ENCODE results near the gene ATG10. TPM values are rescaled to one million over a fixed set of nuclear protein-coding genes. Genes with fewer than 3 reads are reported as not detected.

The ATG10 gene
- total RNA-seq, 2 donors from 2014 or later: 3.2 to 16.7 TPM

GRCh38 chr5:82044010-82044409 is 72.2 kb downstream of the ATG10 start:
- intact Hi-C loops (cut with DNase I): no loop called here

GRCh38 chr5:82045554-82046275 is 73.9 kb downstream of the ATG10 start:
- H3K9me3 ChIP-seq: no peaks in the 10 kb centered on the region
- TF ChIP-seq POLR2A (IDR thresholded peaks at IDR 0.05): no peak
- TF ChIP-seq, protein P1, sequence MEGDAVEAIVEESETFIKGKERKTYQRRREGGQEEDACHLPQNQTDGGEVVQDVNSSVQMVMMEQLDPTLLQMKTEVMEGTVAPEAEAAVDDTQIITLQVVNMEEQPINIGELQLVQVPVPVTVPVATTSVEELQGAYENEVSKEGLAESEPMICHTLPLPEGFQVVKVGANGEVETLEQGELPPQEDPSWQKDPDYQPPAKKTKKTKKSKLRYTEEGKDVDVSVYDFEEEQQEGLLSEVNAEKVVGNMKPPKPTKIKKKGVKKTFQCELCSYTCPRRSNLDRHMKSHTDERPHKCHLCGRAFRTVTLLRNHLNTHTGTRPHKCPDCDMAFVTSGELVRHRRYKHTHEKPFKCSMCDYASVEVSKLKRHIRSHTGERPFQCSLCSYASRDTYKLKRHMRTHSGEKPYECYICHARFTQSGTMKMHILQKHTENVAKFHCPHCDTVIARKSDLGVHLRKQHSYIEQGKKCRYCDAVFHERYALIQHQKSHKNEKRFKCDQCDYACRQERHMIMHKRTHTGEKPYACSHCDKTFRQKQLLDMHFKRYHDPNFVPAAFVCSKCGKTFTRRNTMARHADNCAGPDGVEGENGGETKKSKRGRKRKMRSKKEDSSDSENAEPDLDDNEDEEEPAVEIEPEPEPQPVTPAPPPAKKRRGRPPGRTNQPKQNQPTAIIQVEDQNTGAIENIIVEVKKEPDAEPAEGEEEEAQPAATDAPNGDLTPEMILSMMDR (IDR thresholded peaks at IDR 0.05): no peak
- TF ChIP-seq POLR2AphosphoS5 (IDR thresholded peaks at IDR 0.05): no peak
- H3K4me1 ChIP-seq (replicated peaks): no peaks in the 10 kb centered on the region
- no peak overlapping the region for H3K27ac ChIP-seq
- no peak overlapping the region for H3K4me3 ChIP-seq
- DNase-seq (ENCODE audit: low spot score): no peak
- H3K27me3 ChIP-seq (replicated peaks; ENCODE audit: insufficient read depth): no peaks in the 10 kb centered on the region
- 38% methylated on average over 3 of the region's 3 CpGs for WGBS
- no peaks in the 10 kb centered on the region for H3K36me3 ChIP-seq
- intact Hi-C loops (cut with DNase I): no loop called here

More at GRCh38 chr5:82044010-82044409, 72.2 kb downstream of the ATG10 start:
- H3K4me3 ChIP-seq: no peak overlapping the region
- no peak for TF ChIP-seq POLR2A (IDR thresholded peaks at IDR 0.05)
- no peak for TF ChIP-seq POLR2AphosphoS5 (IDR thresholded peaks at IDR 0.05)
- TF ChIP-seq, protein P1 (IDR thresholded peaks at IDR 0.05): no peak
- no peak overlapping the region for H3K27ac ChIP-seq
- no peaks in the 10 kb centered on the region for H3K27me3 ChIP-seq (replicated peaks; ENCODE audit: insufficient read depth)
- no peak for DNase-seq (ENCODE audit: low spot score)
- no peaks in the 10 kb centered on the region for H3K9me3 ChIP-seq
- no peaks in the 10 kb centered on the region for H3K36me3 ChIP-seq
- WGBS: 91% methylated on average over 2 of the region's 2 CpGs
- no peaks in the 10 kb centered on the region for H3K4me1 ChIP-seq (replicated peaks)

DNA sequence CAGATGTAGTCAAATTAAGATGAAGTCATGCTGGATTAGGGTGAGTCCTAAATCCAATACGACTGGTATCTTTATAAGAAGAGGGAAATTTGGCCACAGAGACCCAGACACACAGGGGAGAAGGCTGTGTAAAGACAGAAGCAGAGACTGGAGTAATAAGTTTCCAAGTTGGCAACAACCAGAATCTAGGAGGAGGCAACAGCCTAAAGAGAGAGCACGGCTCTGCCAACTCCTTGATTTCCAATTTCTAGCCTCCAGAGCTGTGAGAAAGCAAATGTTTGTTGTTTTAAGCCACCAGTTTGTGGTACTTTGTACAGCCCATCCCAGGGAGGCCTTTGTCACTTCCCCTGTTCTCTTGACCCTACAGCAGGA is 74.4 kb downstream of the ATG10 start:
- intact Hi-C loops (cut with DNase I): no loop called here
- DNase-seq (ENCODE audit: low spot score): no peak
- Histone ChIP-seq H3K27ac (no peak overlapping the region), H3K9me3 (no peaks in the 10 kb centered on the region), H3K36me3 (no peaks in the 10 kb centered on the region), H3K4me3 (no peak overlapping the region), H3K27me3 (replicated peaks; ENCODE audit: insufficient read depth) (no peaks in the 10 kb centered on the region), H3K4me1 (replicated peaks) (no peaks in the 10 kb centered on the region)
- no peak for TF ChIP-seq POLR2AphosphoS5 (IDR thresholded peaks at IDR 0.05)
- TF ChIP-seq, protein P1 (IDR thresholded peaks at IDR 0.05): no peak
- TF ChIP-seq POLR2A (IDR thresholded peaks at IDR 0.05): no peak
- WGBS: 23% methylated on average over 2 of the region's 2 CpGs

DNA sequence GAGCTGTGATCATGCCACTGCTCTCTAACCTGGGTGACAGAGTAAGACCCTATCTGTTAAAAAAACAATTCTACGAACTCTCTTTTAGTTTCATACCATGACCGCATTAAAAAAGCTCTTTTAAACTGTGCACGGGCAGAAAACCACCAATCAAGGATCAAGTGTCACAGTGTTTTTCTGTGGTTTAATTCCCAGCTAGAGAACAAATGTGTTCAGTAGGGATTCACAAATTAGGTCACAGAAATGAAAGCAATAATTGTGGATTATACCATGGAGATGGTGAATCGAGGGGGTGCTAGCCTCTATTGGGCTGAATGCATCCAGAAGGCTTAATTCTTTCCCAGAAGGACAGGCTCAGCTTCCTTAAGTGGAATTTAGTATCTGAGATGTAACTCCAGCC is 79.1 kb downstream of the ATG10 start:
- no peak overlapping the region for H3K27ac ChIP-seq
- H3K36me3 ChIP-seq: no peaks in the 10 kb centered on the region
- no peak overlapping the region for H3K4me3 ChIP-seq
- no peaks in the 10 kb centered on the region for H3K4me1 ChIP-seq (replicated peaks)
- TF ChIP-seq, protein P1 (IDR thresholded peaks at IDR 0.05): no peak
- TF ChIP-seq POLR2AphosphoS5 (IDR thresholded peaks at IDR 0.05) (no peak), POLR2A (IDR thresholded peaks at IDR 0.05) (no peak)
- no peaks in the 10 kb centered on the region for H3K27me3 ChIP-seq (replicated peaks; ENCODE audit: insufficient read depth)
- intact Hi-C loops (cut with DNase I): no loop called here
- H3K9me3 ChIP-seq: no peaks in the 10 kb centered on the region
- DNase-seq (ENCODE audit: low spot score): no peak
- 88% methylated on average over 4 of the region's 4 CpGs for WGBS

Measured in prostate gland (tissue), 2 donors.